Astrocyte (in vitro differentiated cells and primary cell): ENCODE measurements around the gene SLC39A10. TPM values are rescaled to one million over a fixed set of nuclear protein-coding genes. Genes with fewer than 3 reads are reported as not detected.
A peak's percentile ranks its signal among the peaks of the same experiment; 100 is the strongest.

Experiments
- DNase-seq: peaks from one replicate; pipeline ENCODE4 v3.0.0-alpha.2; 2010; ENCODE audit warnings: low read depth
- FAIRE-seq: peaks from 2 replicates; lab custom pipeline; 2011; peaks lifted over from hg19 to GRCh38; lab: Jason Lieb, UNC
- H2AFZ ChIP-seq: 2 replicates; pipeline ENCODE4 v1.6.0; 2012; ENCODE audit warnings: low read depth, low read length, inconsistent platforms
- H3K27ac ChIP-seq: 2 replicates; pipeline ENCODE4 v1.5.1; 2011; ENCODE audit warnings: low read depth, low read length, inconsistent platforms
- H3K27me3 ChIP-seq: 2 replicates; pipeline ENCODE4 v1.6.0; 2011; ENCODE audit warnings: low read length, inconsistent platforms; ENCODE audit not compliant: insufficient read depth
- H3K36me3 ChIP-seq: 2 replicates; pipeline ENCODE4 v1.5.1; 2011; ENCODE audit warnings: low read length, inconsistent platforms; ENCODE audit not compliant: insufficient read depth
- H3K4me1 ChIP-seq: 2 replicates; pipeline ENCODE4 v1.5.1; 2011; ENCODE audit warnings: low read length, inconsistent platforms; ENCODE audit not compliant: insufficient read depth
- H3K4me2 ChIP-seq: 2 replicates; pipeline ENCODE4 v1.6.0; 2012; ENCODE audit warnings: low read length, inconsistent platforms
- H3K4me3 ChIP-seq: 2 replicates; pipeline ENCODE4 v1.5.1; 2011; ENCODE audit warnings: low read depth, mild to moderate bottlenecking, low read length, inconsistent platforms; ENCODE audit not compliant: insufficient read depth
- H3K79me2 ChIP-seq: 2 replicates; pipeline ENCODE4 v1.6.0; 2012; ENCODE audit warnings: mild to moderate bottlenecking, low read length, inconsistent platforms; ENCODE audit not compliant: insufficient read depth
- H3K9ac ChIP-seq: 2 replicates; pipeline ENCODE4 v1.6.0; 2012; ENCODE audit warnings: mild to moderate bottlenecking, low read length, inconsistent platforms
- H3K9me3 ChIP-seq: 2 replicates; pipeline ENCODE4 v1.5.1; 2012; ENCODE audit warnings: low read depth, mild to moderate bottlenecking, low read length, inconsistent platforms; ENCODE audit not compliant: insufficient read depth
- H4K20me1 ChIP-seq: 2 replicates; pipeline ENCODE4 v1.6.0; 2012; ENCODE audit warnings: low read length, inconsistent platforms; ENCODE audit not compliant: insufficient read depth
- H3K27ac Mint-ChIP-seq: one replicate; pipeline ENCODE4 v1.8.0; 2021; ENCODE audit warnings: mild to moderate bottlenecking, mixed read lengths; ENCODE audit not compliant: unreplicated experiment
- H3K27me3 Mint-ChIP-seq: one replicate; pipeline ENCODE4 v1.8.0; 2021; ENCODE audit warnings: low read depth, mixed read lengths; ENCODE audit not compliant: unreplicated experiment
- H3K36me3 Mint-ChIP-seq: one replicate; pipeline ENCODE4 v1.8.0; 2021; ENCODE audit warnings: low read depth, mixed read lengths; ENCODE audit not compliant: unreplicated experiment
- H3K4me1 Mint-ChIP-seq: one replicate; pipeline ENCODE4 v1.8.0; 2021; ENCODE audit warnings: low read depth, mixed read lengths; ENCODE audit not compliant: unreplicated experiment
- H3K4me3 Mint-ChIP-seq: one replicate; pipeline ENCODE4 v1.8.0; 2021; ENCODE audit warnings: mild to moderate bottlenecking, moderate library complexity, mixed read lengths; ENCODE audit not compliant: unreplicated experiment
- H3K9me3 Mint-ChIP-seq: one replicate; pipeline ENCODE4 v1.8.0; 2021; ENCODE audit warnings: mild to moderate bottlenecking, mixed read lengths; ENCODE audit not compliant: unreplicated experiment
- EZH2 ChIP-seq: IDR thresholded peaks from 2 replicates; pipeline ENCODE4 v1.6.1; 2012; ENCODE audit warnings: mild to moderate bottlenecking, low read length, inconsistent platforms; ENCODE audit not compliant: insufficient read depth
- total RNA-seq: library from RNA; stranded (reverse); gene quantifications from 2 replicates; pipeline ENCODE4 v1.2.1, GENCODE V29; 2021
- TF ChIP-seq, protein P1 (sequence below): IDR thresholded peaks from 2 replicates; pipeline ENCODE4 v1.5.1; 2011; ENCODE audit warnings: low read depth, mild to moderate bottlenecking, inconsistent platforms, low read length, moderate library complexity; ENCODE audit not compliant: insufficient read depth

Gene SLC39A10
- total RNA-seq, 1 donor from 2014 or later = 96.2 TPM

DNA sequence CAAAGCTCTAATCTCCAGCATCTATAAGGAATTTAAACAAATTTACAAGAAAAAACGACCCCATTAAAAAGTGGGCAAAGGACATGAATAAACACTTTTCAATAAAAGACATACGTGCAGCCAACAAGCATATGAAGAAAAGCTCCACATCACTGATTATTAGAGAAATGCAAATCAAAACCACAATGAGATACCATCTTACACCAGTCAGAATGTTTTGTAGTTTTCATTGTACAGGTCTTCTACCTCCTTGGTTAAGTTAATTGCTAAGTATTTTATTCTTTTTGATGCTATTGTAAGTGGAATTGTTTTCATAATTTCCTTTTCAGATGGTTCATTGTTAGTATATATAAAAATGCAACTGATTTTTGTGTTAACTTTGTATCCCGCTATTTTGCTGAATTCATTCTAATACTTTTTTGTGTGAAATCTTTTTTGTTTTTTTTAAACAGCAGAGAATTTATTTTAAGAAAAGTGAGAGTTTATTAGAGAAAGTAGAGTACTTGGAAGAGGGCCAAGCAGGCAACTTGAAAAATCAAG lies 40.7 kb downstream of the SLC39A10 start:
- no peak overlapping the region for H3K9ac ChIP-seq
- no peak overlapping the region for H3K27ac Mint-ChIP-seq
- peaks cover 9% of the 10 kb centered on the region for H3K9me3 Mint-ChIP-seq
- H3K27me3 Mint-ChIP-seq = no peaks in the 10 kb centered on the region
- H3K36me3 ChIP-seq = no peaks in the 10 kb centered on the region
- no peak overlapping the region for H2AFZ ChIP-seq
- H3K4me1 Mint-ChIP-seq = peaks cover 7% of the 10 kb centered on the region
- TF ChIP-seq, protein P1, sequence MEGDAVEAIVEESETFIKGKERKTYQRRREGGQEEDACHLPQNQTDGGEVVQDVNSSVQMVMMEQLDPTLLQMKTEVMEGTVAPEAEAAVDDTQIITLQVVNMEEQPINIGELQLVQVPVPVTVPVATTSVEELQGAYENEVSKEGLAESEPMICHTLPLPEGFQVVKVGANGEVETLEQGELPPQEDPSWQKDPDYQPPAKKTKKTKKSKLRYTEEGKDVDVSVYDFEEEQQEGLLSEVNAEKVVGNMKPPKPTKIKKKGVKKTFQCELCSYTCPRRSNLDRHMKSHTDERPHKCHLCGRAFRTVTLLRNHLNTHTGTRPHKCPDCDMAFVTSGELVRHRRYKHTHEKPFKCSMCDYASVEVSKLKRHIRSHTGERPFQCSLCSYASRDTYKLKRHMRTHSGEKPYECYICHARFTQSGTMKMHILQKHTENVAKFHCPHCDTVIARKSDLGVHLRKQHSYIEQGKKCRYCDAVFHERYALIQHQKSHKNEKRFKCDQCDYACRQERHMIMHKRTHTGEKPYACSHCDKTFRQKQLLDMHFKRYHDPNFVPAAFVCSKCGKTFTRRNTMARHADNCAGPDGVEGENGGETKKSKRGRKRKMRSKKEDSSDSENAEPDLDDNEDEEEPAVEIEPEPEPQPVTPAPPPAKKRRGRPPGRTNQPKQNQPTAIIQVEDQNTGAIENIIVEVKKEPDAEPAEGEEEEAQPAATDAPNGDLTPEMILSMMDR = no peak
- TF ChIP-seq EZH2 = no peak
- H3K27me3 ChIP-seq = no peaks in the 10 kb centered on the region
- no peak overlapping the region for H3K27ac ChIP-seq
- peaks cover 16% of the 10 kb centered on the region for H3K36me3 Mint-ChIP-seq
- no peaks in the 10 kb centered on the region for H3K9me3 ChIP-seq
- H3K4me1 ChIP-seq = no peaks in the 10 kb centered on the region
- DNase-seq = no peak
- peaks cover 25% of the 10 kb centered on the region for H3K79me2 ChIP-seq
- no peak for FAIRE-seq
- H3K4me3 ChIP-seq = no peak overlapping the region
- H3K4me3 Mint-ChIP-seq = no peak overlapping the region
- peaks cover 3% of the 10 kb centered on the region for H4K20me1 ChIP-seq
- no peak overlapping the region for H3K4me2 ChIP-seq

DNA sequence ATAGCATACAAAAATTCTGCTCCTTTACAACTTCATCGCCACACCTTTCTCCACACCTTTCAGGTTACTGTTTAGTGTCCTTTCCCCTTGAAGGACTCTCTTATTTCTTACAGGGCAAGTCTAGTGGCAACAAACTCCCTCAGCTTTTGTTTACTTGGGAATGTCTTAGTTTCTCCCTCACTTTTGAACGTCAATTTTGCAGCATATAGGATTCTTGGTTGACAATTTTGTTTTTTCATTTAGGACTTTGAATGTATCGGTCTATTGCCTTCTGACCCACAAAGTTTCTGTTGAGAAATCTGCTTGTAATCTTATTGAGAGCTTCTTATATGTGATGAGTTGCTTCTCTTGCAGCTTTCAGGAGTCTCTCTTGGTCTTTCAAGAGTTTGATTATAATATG lies 43.5 kb downstream of the SLC39A10 start:
- DNase-seq (no peak), FAIRE-seq (no peak)
- H3K36me3 Mint-ChIP-seq = peaks cover 12% of the 10 kb centered on the region
- H3K27me3 Mint-ChIP-seq = no peaks in the 10 kb centered on the region
- Histone ChIP-seq H3K27me3 (no peaks in the 10 kb centered on the region), H4K20me1 (peaks cover 3% of the 10 kb centered on the region), H3K4me3 (no peak overlapping the region), H3K9me3 (no peaks in the 10 kb centered on the region), H3K79me2 (peaks cover 12% of the 10 kb centered on the region), H3K36me3 (no peaks in the 10 kb centered on the region), H3K9ac (no peak overlapping the region), H3K27ac (no peak overlapping the region), H3K4me2 (no peak overlapping the region), H2AFZ (no peak overlapping the region), H3K4me1 (no peaks in the 10 kb centered on the region)
- TF ChIP-seq, protein P1 = no peak
- TF ChIP-seq EZH2 = no peak
- H3K9me3 Mint-ChIP-seq = peaks cover 9% of the 10 kb centered on the region
- peaks cover 4% of the 10 kb centered on the region for H3K4me1 Mint-ChIP-seq
- no peak overlapping the region for H3K27ac Mint-ChIP-seq
- no peak overlapping the region for H3K4me3 Mint-ChIP-seq

DNA sequence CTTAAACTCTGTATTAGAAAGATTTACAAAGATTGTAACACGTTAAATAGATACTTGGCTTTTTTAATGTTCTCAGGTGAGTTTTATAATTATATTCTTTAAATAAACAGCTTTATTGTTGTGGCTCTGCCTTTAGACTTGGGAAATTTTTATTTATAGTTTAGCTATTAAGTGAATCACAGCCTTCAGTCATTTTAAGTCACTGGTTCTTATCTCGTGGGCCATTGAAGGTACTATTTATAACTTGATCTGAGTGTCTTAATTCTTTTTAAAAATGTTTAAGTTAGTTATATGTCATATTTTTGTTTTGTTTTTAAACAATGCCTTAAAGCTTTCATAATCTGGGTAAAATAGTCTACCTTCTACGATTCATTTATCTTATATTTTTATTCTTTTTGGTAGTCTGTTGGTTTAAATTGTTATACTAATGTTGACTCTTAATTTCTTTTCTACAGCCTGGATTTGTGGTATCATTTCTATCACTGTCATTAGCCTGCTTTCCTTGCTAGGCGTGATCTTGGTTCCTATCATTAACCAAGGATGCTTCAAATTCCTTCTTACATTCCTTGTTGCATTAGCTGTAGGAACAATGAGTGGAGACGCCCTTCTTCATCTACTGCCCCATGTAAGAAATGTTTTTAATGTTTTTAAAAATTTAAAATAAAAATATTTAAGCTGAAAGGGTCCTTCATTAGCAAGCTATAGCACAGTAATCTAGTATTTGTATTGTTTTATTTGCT lies 49.3 kb downstream of the SLC39A10 start:
- Histone ChIP-seq H3K4me2 (no peak overlapping the region), H3K36me3 (no peaks in the 10 kb centered on the region), H4K20me1 (no peaks in the 10 kb centered on the region), H3K9me3 (no peaks in the 10 kb centered on the region), H2AFZ (no peak overlapping the region), H3K27me3 (no peaks in the 10 kb centered on the region), H3K79me2 (no peaks in the 10 kb centered on the region), H3K4me3 (no peak overlapping the region), H3K27ac (no peak overlapping the region), H3K4me1 (peaks cover 3% of the 10 kb centered on the region), H3K9ac (no peak overlapping the region)
- FAIRE-seq = peak; percentile 67
- Mint-ChIP-seq H3K36me3 (peaks cover 6% of the 10 kb centered on the region), H3K27me3 (no peaks in the 10 kb centered on the region), H3K27ac (peak overlapping the region; percentile 34), H3K9me3 (peaks cover 4% of the 10 kb centered on the region), H3K4me1 (peaks cover 7% of the 10 kb centered on the region), H3K4me3 (no peak overlapping the region)
- peak; percentile 71 for DNase-seq
- TF ChIP-seq, protein P1 = no peak
- no peak for TF ChIP-seq EZH2
